PC-9 (cell line): ENCODE measurements around the gene SPEM3. TPM values are rescaled to one million over a fixed set of nuclear protein-coding genes. Genes with fewer than 3 reads are reported as not detected.
"Not testable (repeated sequence)": the region's sequence is repeated elsewhere in the genome, so short reads cannot be mapped to it uniquely, and the experiment has no call there.

Source experiments
- BruUV-seq: library from RNA; stranded (reverse); fragments of 400-500 nt; replicated peaks from 2 replicates; lab custom pipeline; 2021; lab: Mats Ljungman, UMichigan
- CTCF ChIA-PET: fragments of 300-600 bp; sonication (Branson Sonifier 250); formaldehyde crosslinking; loops from one replicate; lab custom pipeline; 2022; ENCODE audit warnings: antibody characterized with exemption; lab: Charles Lee
- POLR2A ChIA-PET: fragments of 300-600 bp; sonication (Branson Sonifier 250); formaldehyde crosslinking; loops from one replicate; lab custom pipeline; 2022; ENCODE audit warnings: antibody characterized with exemption; ENCODE audit not compliant: unreplicated experiment; lab: Charles Lee
- DNase-seq, 2 experiments: peaks; one replicate each; pipeline versions ENCODE4 v3.0.0 to v3.0.0-alpha.2; 2015 to 2022; ENCODE audit warnings: mixed read lengths in 1 of 2
- H2AFZ ChIP-seq: fragments of 200-600 bp; sonication (generic); 2 replicates; pipeline ENCODE4 v1.8.1; 2017; ENCODE audit warnings: antibody characterized with exemption
- H3F3A ChIP-seq: fragments of 200-600 bp; sonication (generic); 2 replicates; pipeline ENCODE4 v1.8.1; 2017; ENCODE audit warnings: antibody characterized with exemption, mild to moderate bottlenecking, low read depth; ENCODE audit not compliant: insufficient read depth
- H3K27ac ChIP-seq: fragments of 200-600 bp; sonication (generic); 2 replicates; pipeline ENCODE4 v1.6.1; 2016; ENCODE audit warnings: mixed run types
- H3K27me3 ChIP-seq: fragments of 200-600 bp; sonication (generic); 2 replicates; pipeline ENCODE4 v1.6.1; 2016; ENCODE audit warnings: low read depth, mixed run types; ENCODE audit not compliant: insufficient read depth
- H3K36me3 ChIP-seq: fragments of 200-600 bp; sonication (generic); 2 replicates; pipeline ENCODE4 v1.6.1; 2016; ENCODE audit warnings: low read depth, mixed run types
- H3K4me1 ChIP-seq: fragments of 200-600 bp; sonication (generic); replicated peaks from 2 replicates; pipeline ENCODE4 v1.6.1; 2016; ENCODE audit warnings: mixed run types; ENCODE audit not compliant: insufficient read depth
- H3K4me2 ChIP-seq: fragments of 200-600 bp; sonication (generic); 2 replicates; pipeline ENCODE4 v1.6.1; 2017; ENCODE audit warnings: mixed run types
- H3K4me3 ChIP-seq: fragments of 200-600 bp; sonication (generic); 2 replicates; pipeline ENCODE4 v1.6.1; 2016; ENCODE audit warnings: mixed run types
- H3K79me2 ChIP-seq: fragments of 200-600 bp; sonication (generic); 2 replicates; pipeline ENCODE4 v1.6.1; 2017; ENCODE audit warnings: low read depth, mixed run types
- H3K9me2 ChIP-seq: fragments of 200-600 bp; sonication (generic); 2 replicates; pipeline ENCODE4 v1.8.1; 2017; ENCODE audit warnings: mild to moderate bottlenecking; ENCODE audit not compliant: insufficient read depth
- H3K9me3 ChIP-seq: fragments of 200-600 bp; sonication (generic); 2 replicates; pipeline ENCODE4 v1.8.1; 2016; ENCODE audit warnings: low read depth; ENCODE audit not compliant: insufficient read depth
- H4K20me1 ChIP-seq: fragments of 200-600 bp; sonication (generic); 2 replicates; pipeline ENCODE4 v1.8.1; 2017; ENCODE audit not compliant: insufficient read depth
- EZH2 ChIP-seq: fragments of 200-600 bp; sonication (generic); IDR thresholded peaks from 2 replicates; pipeline ENCODE4 v1.8.0; 2017; ENCODE audit warnings: antibody characterized with exemption, low read depth
- intact Hi-C: fragments of 100-400 bp; cut with micrococcal nuclease; formaldehyde crosslinking; loops from one replicate; pipeline ENCODE4 v1.10.0; 2022; ENCODE audit not compliant: unreplicated experiment
- total RNA-seq: library from RNA; stranded (reverse); gene quantifications from 2 replicates; pipeline ENCODE4 v1.2.3, GENCODE V29; 2021
- TF ChIP-seq, protein P1 (sequence below): fragments of 200-600 bp; sonication (generic); conservative IDR thresholded peaks from 2 replicates; pipeline ENCODE4 v1.6.1; 2017; ENCODE audit warnings: mixed run types, antibody characterized with exemption, mild to moderate bottlenecking, moderate library complexity

SPEM3 gene
- total RNA-seq, 1 experiment from 2014 or later = not detected

DNA sequence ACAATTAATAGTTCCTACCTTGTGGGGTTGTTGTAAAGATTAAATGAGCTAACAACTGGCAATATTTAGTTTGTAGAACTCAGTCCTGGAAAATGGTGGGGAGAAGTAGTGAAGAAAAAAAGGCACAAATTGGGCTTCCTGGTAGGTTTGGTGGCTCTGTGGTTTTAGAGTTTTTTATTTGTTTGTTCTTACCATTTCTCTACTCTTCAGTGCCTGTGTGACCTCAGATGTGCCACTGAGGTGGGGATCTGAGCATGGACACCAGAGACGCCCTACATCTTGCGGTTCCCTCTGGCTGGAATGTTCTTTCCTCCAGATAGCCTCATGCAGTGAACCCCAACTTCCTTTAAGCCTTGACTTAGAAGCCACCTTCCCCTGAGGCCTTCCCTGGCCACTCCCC, 43.1 kb downstream of the SPEM3 start:
- ChIA-PET CTCF (no interaction called here), POLR2A (no interaction called here)
- no TSS peak for BruUV-seq
- H3K9me3 ChIP-seq = no peaks in the 10 kb centered on the region
- H3K79me2 ChIP-seq = peaks cover 28% of the 10 kb centered on the region
- H2AFZ ChIP-seq = no peak overlapping the region
- H3K4me2 ChIP-seq = no peak overlapping the region
- no peaks in the 10 kb centered on the region for H3K27me3 ChIP-seq
- H3K4me3 ChIP-seq = no peak overlapping the region
- H3K9me2 ChIP-seq = no peaks in the 10 kb centered on the region
- H3K4me1 ChIP-seq = peaks cover 16% of the 10 kb centered on the region
- no peaks in the 10 kb centered on the region for H4K20me1 ChIP-seq
- TF ChIP-seq, protein P1, sequence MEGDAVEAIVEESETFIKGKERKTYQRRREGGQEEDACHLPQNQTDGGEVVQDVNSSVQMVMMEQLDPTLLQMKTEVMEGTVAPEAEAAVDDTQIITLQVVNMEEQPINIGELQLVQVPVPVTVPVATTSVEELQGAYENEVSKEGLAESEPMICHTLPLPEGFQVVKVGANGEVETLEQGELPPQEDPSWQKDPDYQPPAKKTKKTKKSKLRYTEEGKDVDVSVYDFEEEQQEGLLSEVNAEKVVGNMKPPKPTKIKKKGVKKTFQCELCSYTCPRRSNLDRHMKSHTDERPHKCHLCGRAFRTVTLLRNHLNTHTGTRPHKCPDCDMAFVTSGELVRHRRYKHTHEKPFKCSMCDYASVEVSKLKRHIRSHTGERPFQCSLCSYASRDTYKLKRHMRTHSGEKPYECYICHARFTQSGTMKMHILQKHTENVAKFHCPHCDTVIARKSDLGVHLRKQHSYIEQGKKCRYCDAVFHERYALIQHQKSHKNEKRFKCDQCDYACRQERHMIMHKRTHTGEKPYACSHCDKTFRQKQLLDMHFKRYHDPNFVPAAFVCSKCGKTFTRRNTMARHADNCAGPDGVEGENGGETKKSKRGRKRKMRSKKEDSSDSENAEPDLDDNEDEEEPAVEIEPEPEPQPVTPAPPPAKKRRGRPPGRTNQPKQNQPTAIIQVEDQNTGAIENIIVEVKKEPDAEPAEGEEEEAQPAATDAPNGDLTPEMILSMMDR = no peak
- TF ChIP-seq EZH2 = no peak
- peaks cover 10% of the 10 kb centered on the region; the same call in 1 of the 2 replicates for H3F3A ChIP-seq
- H3K36me3 ChIP-seq = no peaks in the 10 kb centered on the region
- no peak for DNase-seq
- intact Hi-C loops = no loop called here
- H3K27ac ChIP-seq = no peak overlapping the region

DNA sequence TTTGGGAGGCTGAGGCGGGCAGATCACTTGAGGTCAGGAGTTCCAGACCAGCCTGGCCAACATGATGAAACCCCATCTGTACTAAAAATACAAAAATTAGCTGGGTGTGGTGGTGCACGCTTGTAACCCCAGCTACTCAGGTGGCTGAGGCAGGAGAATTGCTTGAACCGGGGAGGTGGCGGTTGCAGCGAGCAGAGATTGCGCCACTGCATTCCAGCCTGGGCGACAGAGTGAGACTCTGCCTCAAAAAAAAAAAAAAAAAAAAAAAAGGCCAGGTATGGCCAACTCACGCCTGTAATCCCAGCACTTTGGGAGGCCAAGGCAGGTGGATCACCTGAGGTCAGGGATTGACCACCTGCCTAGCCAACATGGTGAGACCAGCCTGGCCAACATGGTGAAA, 46.1 kb downstream of the SPEM3 start:
- intact Hi-C loops, CTCF ChIA-PET, H3K4me2 ChIP-seq, H3K27me3 ChIP-seq, H3K36me3 ChIP-seq, H2AFZ ChIP-seq, H3K9me2 ChIP-seq, BruUV-seq, H3K9me3 ChIP-seq, H4K20me1 ChIP-seq, H3K4me3 ChIP-seq: not testable (repeated sequence)
- H3K27ac ChIP-seq = peak overlapping the region; percentile 49; the same call in 1 of the 2 replicates
- H3K4me1 ChIP-seq = peaks cover 32% of the 10 kb centered on the region
- peaks cover 54% of the 10 kb centered on the region for H3K79me2 ChIP-seq
- POLR2A ChIA-PET = interaction anchor here (0.6 kb wide), 2 partner anchors 24 to 145 kb away, joined by 3 to 5 read pairs; no protein-coding TSS in a partner anchor
- DNase-seq = peak; percentile 55 to 74
- peaks cover 14% of the 10 kb centered on the region; the same call in 1 of the 2 replicates for H3F3A ChIP-seq

DNA sequence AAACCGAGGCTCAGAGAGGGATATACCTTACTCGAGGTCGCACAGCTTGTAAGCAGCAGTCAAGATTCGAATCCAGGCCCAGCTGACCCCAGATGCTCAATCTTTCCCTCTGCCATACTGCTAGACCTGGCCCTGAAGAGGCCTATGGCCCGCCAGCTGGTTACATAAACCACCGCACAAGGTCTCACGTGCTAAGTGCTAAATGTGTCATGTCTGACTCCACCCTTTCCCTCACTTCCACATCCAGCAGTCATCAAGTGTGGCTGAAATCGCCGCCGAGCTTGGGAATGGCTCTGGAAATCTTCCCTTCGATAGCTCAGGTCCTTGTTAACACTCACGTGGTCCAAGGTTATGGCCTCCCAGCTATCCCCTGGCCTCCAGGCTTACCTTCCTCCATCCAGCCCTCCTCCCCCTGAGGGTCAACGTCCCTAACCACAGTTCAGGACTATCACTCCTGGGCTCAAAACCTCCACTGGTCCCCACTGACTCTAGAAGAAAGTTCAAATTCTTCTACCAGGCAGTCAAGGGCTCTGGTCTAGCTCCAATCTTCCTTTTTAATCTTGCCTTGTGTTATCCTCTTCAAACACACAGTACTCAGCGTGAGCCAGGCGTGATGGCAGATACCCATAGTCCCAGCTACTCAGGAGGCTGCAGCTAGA, 47.2 kb downstream of the SPEM3 start:
- H3K79me2 ChIP-seq = peaks cover 58% of the 10 kb centered on the region
- ChIA-PET POLR2A (interaction anchor here (0.6 to 0.7 kb wide), 3 partner anchors 72 to 145 kb away, joined by 3 to 11 read pairs (median 6); no protein-coding TSS in a partner anchor), CTCF (interaction anchor here (1.0 kb wide), 1 partner anchor 21 kb away, joined by 4 read pairs; no protein-coding TSS in a partner anchor)
- peak overlapping the region; percentile 21 for H3K4me2 ChIP-seq
- H3K4me3 ChIP-seq = no peak overlapping the region
- TF ChIP-seq, protein P1 = no peak
- TF ChIP-seq EZH2 = no peak
- H3K9me3 ChIP-seq = no peaks in the 10 kb centered on the region
- no peaks in the 10 kb centered on the region for H3K27me3 ChIP-seq
- intact Hi-C loops = loop anchor here (2.0 kb wide), 1 partner anchor 31 kb away; the partner anchor contains the start of gene CHRNB1
- H4K20me1 ChIP-seq = no peaks in the 10 kb centered on the region
- no TSS peak for BruUV-seq
- H3F3A ChIP-seq = peaks cover 14% of the 10 kb centered on the region; the same call in 1 of the 2 replicates
- peak overlapping the region; percentile 32; the same call in 1 of the 2 replicates for H3K27ac ChIP-seq
- H3K9me2 ChIP-seq = no peaks in the 10 kb centered on the region
- peaks cover 37% of the 10 kb centered on the region for H3K4me1 ChIP-seq
- no peak overlapping the region for H2AFZ ChIP-seq
- H3K36me3 ChIP-seq = no peaks in the 10 kb centered on the region
- no peak for DNase-seq
